Mesendoderm (in vitro differentiated cells): ENCODE measurements around the gene LRRC42.

Experiments used
- DNase-seq: peaks from one replicate; pipeline ENCODE4 v3.0.0; 2013
- H2AK5ac ChIP-seq: 2 replicates; pipeline ENCODE4 v1.6.1; 2013; ENCODE audit warnings: low read length, inconsistent platforms
- H2BK120ac ChIP-seq: 2 replicates; pipeline ENCODE4 v1.6.1; 2013; ENCODE audit warnings: low read depth, mild to moderate bottlenecking, low read length, moderate library complexity, mixed read lengths
- H2BK15ac ChIP-seq: replicated peaks from 2 replicates; pipeline ENCODE4 v1.6.1; 2013; ENCODE audit warnings: low read depth, mild to moderate bottlenecking, moderate library complexity
- H2BK5ac ChIP-seq: 2 replicates; pipeline ENCODE4 v1.6.1; 2013; ENCODE audit warnings: low read length, inconsistent platforms
- H3K18ac ChIP-seq: 2 replicates; pipeline ENCODE4 v1.6.1; 2013; ENCODE audit warnings: mild to moderate bottlenecking, low read length, mixed read lengths
- H3K23ac ChIP-seq: one replicate; pipeline ENCODE4 v1.6.1; 2013; ENCODE audit warnings: low read length
- H3K27ac ChIP-seq: 2 replicates; pipeline ENCODE4 v1.5.1; 2013; ENCODE audit warnings: low read depth, mild to moderate bottlenecking, inconsistent platforms, low read length, moderate library complexity
- H3K27me3 ChIP-seq: 2 replicates; pipeline ENCODE4 v1.6.1; 2013; ENCODE audit warnings: low read length, control low read depth, mild to moderate bottlenecking, inconsistent platforms; ENCODE audit not compliant: insufficient read depth, poor library complexity
- H3K36me3 ChIP-seq: 2 replicates; pipeline ENCODE4 v1.6.1; 2013; ENCODE audit warnings: low read length, inconsistent platforms; ENCODE audit not compliant: control insufficient read depth, insufficient read depth
- H3K4ac ChIP-seq: one replicate; pipeline ENCODE4 v1.6.1; 2013; ENCODE audit warnings: low read depth, mild to moderate bottlenecking, low read length, moderate library complexity
- H3K4me1 ChIP-seq: 2 replicates; pipeline ENCODE4 v1.6.1; 2013; ENCODE audit warnings: low read depth, low read length, inconsistent platforms; ENCODE audit not compliant: control insufficient read depth
- H3K4me2 ChIP-seq: 2 replicates; pipeline ENCODE4 v1.6.1; 2013; ENCODE audit warnings: low read length
- H3K4me3 ChIP-seq: 2 replicates; pipeline ENCODE4 v1.5.1; 2013; ENCODE audit warnings: mild to moderate bottlenecking, low read length
- H3K56ac ChIP-seq: one replicate; pipeline ENCODE4 v1.6.1; 2013; ENCODE audit warnings: low read length
- H3K79me1 ChIP-seq: 2 replicates; pipeline ENCODE4 v1.6.1; 2013; ENCODE audit warnings: low read length, inconsistent platforms
- H3K79me2 ChIP-seq: 2 replicates; pipeline ENCODE4 v1.6.1; 2013; ENCODE audit warnings: mild to moderate bottlenecking, low read length; ENCODE audit not compliant: control insufficient read depth, insufficient read depth
- H3K9ac ChIP-seq: 2 replicates; pipeline ENCODE4 v1.6.1; 2013; ENCODE audit warnings: low read length, inconsistent platforms
- H4K5ac ChIP-seq: one replicate; pipeline ENCODE4 v1.6.1; 2013; ENCODE audit warnings: low read length
- H4K8ac ChIP-seq: one replicate; pipeline ENCODE4 v1.6.1; 2013; ENCODE audit warnings: low read depth, mild to moderate bottlenecking, control low read depth, low read length, moderate library complexity
- WGBS: extraction: QIAGEN DNeasy Blood & Tissue Kit; methylation state at CpG from one replicate; pipeline ENCODE4 v1.1.7; 2013; ENCODE audit warnings: low lambda C conversion rate, missing lambda C conversion rate; ENCODE audit not compliant: insufficient coverage; ENCODE audit errors: extremely low coverage; 5-methylcytosine and 5-hydroxymethylcytosine counted together

The LRRC42 gene

DNA sequence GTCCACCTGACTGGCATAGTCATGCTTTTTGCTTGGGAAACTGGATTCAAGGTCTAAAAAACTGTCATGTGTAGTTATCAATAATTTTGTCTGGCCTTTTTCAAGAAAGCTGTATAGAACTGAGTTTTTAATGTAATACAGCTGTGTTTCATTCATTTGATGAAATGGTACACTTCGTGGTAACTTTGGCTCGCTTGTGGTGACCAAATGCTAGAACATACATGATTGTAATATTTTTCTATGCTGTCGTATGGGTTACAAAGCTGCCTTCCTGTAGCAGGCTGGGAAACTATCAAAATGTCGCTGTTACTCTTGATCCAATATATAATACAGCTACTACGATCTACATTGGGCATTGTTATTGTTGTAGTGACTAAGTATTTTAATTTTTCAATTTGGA is 2.1 kb downstream of the LRRC42 start:
- Histone ChIP-seq H3K9ac (no peak overlapping the region), H4K5ac (no peak overlapping the region), H3K4me2 (no peak overlapping the region), H3K4ac (no peak overlapping the region), H3K79me2 (peaks cover 24% of the 10 kb centered on the region), H3K4me3 (no peak overlapping the region), H3K27ac (no peak overlapping the region), H2BK120ac (no peak overlapping the region), H3K56ac (peak overlapping the region; percentile 22), H3K18ac (no peak overlapping the region), H2BK15ac (no peak overlapping the region), H3K23ac (no peak overlapping the region), H3K4me1 (peaks cover 2% of the 10 kb centered on the region), H3K27me3 (no peaks in the 10 kb centered on the region), H3K36me3 (no peaks in the 10 kb centered on the region), H2AK5ac (no peak overlapping the region), H3K79me1 (peaks cover 23% of the 10 kb centered on the region), H4K8ac (no peak overlapping the region), H2BK5ac (no peak overlapping the region)
- no peak for DNase-seq
- no CpG with 5 or more reads among the region's 5 CpGs for WGBS

DNA sequence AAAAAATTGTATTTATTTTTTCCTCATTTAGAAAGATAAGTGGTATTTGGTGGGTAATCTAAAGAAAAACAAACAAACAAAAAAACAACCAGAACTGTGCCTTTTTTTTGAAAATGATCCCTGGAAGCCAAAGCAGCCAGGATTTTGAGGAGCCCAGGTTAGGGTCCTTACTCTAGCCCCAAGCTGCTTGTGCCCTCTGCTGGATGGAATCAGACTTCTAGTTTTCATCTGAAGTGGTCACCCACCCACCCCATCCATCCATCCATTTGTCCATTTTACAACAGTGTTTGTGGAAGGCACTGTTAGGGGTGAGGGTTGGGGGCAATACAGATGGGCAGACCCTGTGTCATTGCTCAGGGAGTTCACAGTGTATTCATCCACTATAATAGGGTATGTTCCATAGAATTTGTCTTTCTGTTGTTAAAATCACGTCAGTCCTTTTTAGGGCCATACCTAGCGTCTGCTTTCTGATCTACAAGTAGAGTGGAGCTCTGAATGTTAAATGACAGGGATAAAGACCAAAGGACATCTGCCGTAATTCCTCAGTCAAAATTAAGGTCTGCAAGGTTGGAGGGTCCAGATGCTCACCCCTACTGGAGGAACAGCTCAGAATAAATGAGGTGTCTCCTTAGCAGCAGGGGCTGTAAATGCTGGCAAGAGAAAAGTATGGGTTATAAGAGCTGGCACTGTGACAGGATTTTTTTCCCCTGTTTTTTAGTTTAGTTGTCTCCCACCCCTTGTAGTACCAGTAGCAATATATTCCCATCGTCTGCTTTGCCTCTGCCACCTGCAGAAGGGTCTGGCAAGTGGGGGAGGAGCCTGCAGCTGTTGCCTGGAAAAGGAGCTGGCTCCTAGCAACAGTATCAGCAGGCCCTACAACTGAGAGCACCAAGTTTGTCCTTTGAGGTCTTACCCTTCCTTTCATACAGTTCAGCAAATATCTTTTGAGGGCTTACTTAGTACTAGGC is 3.2 kb downstream of the LRRC42 start:
- WGBS, result no CpG with 5 or more reads among the region's 4 CpGs
- no peak overlapping the region for H4K8ac ChIP-seq

DNA sequence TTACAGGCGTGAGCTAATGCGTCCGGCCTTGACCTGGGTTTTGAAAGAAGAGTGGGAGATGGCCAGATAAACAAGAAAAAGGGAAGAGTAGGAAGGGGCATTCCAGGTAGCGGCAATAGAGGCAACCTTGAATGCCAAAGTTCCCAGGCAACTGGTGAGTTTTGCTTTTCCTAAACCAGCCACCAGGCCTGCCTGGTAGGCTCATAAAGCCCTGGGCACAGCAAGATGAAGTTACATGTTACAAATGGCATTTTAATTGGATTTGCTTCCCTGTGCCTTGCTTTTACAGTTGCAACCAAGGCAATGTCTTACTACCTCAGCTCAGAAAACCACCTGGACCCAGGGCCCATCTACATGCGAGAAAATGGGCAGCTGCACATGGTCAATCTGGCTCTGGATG is 5.5 kb downstream of the LRRC42 start:
- H3K79me1 ChIP-seq, result peaks cover 20% of the 10 kb centered on the region
- H4K8ac ChIP-seq, result no peak overlapping the region
- H3K9ac ChIP-seq, result no peak overlapping the region
- no peak overlapping the region for H2BK120ac ChIP-seq
- WGBS, result no CpG with 5 or more reads among the region's 5 CpGs
- H4K5ac ChIP-seq, result no peak overlapping the region
- H3K79me2 ChIP-seq, result peaks cover 21% of the 10 kb centered on the region
- H3K4me1 ChIP-seq, result peaks cover 3% of the 10 kb centered on the region
- no peaks in the 10 kb centered on the region for H3K36me3 ChIP-seq
- H3K27me3 ChIP-seq, result no peaks in the 10 kb centered on the region
- no peak overlapping the region for H3K4me2 ChIP-seq
- H2AK5ac ChIP-seq, result no peak overlapping the region
- H3K18ac ChIP-seq, result no peak overlapping the region
- H2BK5ac ChIP-seq, result no peak overlapping the region
- H3K56ac ChIP-seq, result no peak overlapping the region
- H3K4me3 ChIP-seq, result no peak overlapping the region
- no peak overlapping the region for H2BK15ac ChIP-seq
- no peak overlapping the region for H3K23ac ChIP-seq
- peak; percentile 44 for DNase-seq
- no peak overlapping the region for H3K27ac ChIP-seq
- H3K4ac ChIP-seq, result no peak overlapping the region

More for the DNA sequence above, 3.2 kb downstream of the LRRC42 start:
- Histone ChIP-seq H3K9ac (no peak overlapping the region), H2BK120ac (no peak overlapping the region), H2BK5ac (no peak overlapping the region), H3K4me3 (no peak overlapping the region), H3K79me2 (peaks cover 24% of the 10 kb centered on the region), H3K18ac (no peak overlapping the region), H2BK15ac (no peak overlapping the region), H3K27me3 (no peaks in the 10 kb centered on the region), H2AK5ac (no peak overlapping the region), H3K4ac (no peak overlapping the region), H4K5ac (no peak overlapping the region), H3K27ac (no peak overlapping the region), H3K23ac (no peak overlapping the region), H3K79me1 (peaks cover 23% of the 10 kb centered on the region), H3K36me3 (no peaks in the 10 kb centered on the region), H3K4me2 (no peak overlapping the region), H3K56ac (no peak overlapping the region), H3K4me1 (peaks cover 2% of the 10 kb centered on the region)
- DNase-seq, result peak; percentile 75

GRCh38 chr1:53954128-53954527 is 8.0 kb downstream of the LRRC42 start:
- no peak overlapping the region for H2BK5ac ChIP-seq
- H3K79me1 ChIP-seq, result peaks cover 13% of the 10 kb centered on the region
- peaks cover 13% of the 10 kb centered on the region for H3K4me1 ChIP-seq
- H3K23ac ChIP-seq, result no peak overlapping the region
- no peak overlapping the region for H3K4me2 ChIP-seq
- H3K18ac ChIP-seq, result no peak overlapping the region
- H3K56ac ChIP-seq, result no peak overlapping the region
- H4K5ac ChIP-seq, result no peak overlapping the region
- no peak for DNase-seq
- H4K8ac ChIP-seq, result no peak overlapping the region
- H2BK120ac ChIP-seq, result no peak overlapping the region
- H3K27me3 ChIP-seq, result no peaks in the 10 kb centered on the region
- no peak overlapping the region for H3K27ac ChIP-seq
- H2BK15ac ChIP-seq, result no peak overlapping the region
- H3K36me3 ChIP-seq, result no peaks in the 10 kb centered on the region
- H3K4me3 ChIP-seq, result no peak overlapping the region
- WGBS, result no CpG with 5 or more reads among the region's 2 CpGs
- H3K9ac ChIP-seq, result no peak overlapping the region
- no peak overlapping the region for H3K4ac ChIP-seq
- H3K79me2 ChIP-seq, result peaks cover 11% of the 10 kb centered on the region
- no peak overlapping the region for H2AK5ac ChIP-seq

GRCh38 chr1:53956308-53957168 is 10.4 kb downstream of the LRRC42 start:
- H2BK120ac ChIP-seq, result no peak overlapping the region
- peaks cover 13% of the 10 kb centered on the region for H3K4me1 ChIP-seq
- H3K79me2 ChIP-seq, result no peaks in the 10 kb centered on the region
- no peak overlapping the region for H2BK5ac ChIP-seq
- no peak overlapping the region for H3K4me2 ChIP-seq
- no CpG with 5 or more reads among the region's 3 CpGs for WGBS
- no peak overlapping the region for H3K4me3 ChIP-seq
- no peaks in the 10 kb centered on the region for H3K79me1 ChIP-seq
- H3K36me3 ChIP-seq, result no peaks in the 10 kb centered on the region
- H4K8ac ChIP-seq, result no peak overlapping the region
- DNase-seq, result no peak
- peak overlapping the region; percentile 38 for H3K56ac ChIP-seq
- H3K4ac ChIP-seq, result peak overlapping the region; percentile 79
- peak overlapping the region; percentile 26 for H3K9ac ChIP-seq
- no peaks in the 10 kb centered on the region for H3K27me3 ChIP-seq
- peak overlapping the region; percentile 87 for H3K27ac ChIP-seq
- no peak overlapping the region for H2AK5ac ChIP-seq
- H2BK15ac ChIP-seq, result peak overlapping the region; percentile 57
- peak overlapping the region; percentile 92 for H3K18ac ChIP-seq
- no peak overlapping the region for H4K5ac ChIP-seq
- H3K23ac ChIP-seq, result peak overlapping the region; percentile 55
